NB4 (cell line): ENCODE results near the gene LRG1.

ENCODE experiments used
- CTCF ChIP-seq: IDR thresholded peaks from one replicate; pipeline ENCODE4 v1.5.1; 2012; ENCODE audit warnings: low read depth, low read length
- MAX ChIP-seq: IDR thresholded peaks from 2 replicates; pipeline ENCODE4 v1.6.1; 2011; ENCODE audit warnings: low read depth, low read length
- POLR2A ChIP-seq: IDR thresholded peaks from 2 replicates; pipeline ENCODE4 v1.6.1; 2011; ENCODE audit warnings: mild to moderate bottlenecking; ENCODE audit not compliant: insufficient read length; ENCODE audit errors: extremely low read depth

DNA sequence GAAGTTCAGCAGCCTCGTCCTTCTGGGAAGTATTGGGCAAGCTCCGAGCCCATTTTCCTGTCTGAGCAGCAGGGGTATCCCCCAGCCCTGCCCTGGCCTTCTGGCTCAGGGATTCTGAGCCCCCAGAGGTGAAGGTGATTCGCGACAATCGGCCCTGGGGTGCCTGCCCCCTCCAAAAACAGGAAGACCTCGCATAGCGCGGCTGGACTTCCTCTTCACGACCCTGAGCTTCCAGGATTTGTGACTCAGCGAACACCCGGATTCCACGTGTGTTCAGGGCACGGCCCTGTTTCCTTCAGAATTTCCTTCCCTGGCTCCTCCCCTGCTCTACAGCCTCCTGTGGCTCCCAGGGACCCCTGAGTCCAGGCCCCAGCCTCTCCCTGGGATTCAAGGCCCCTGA is 19.7 kb upstream of the LRG1 start, which contains the start of gene SEMA6B:
- TF ChIP-seq MAX (no peak), CTCF (no peak), POLR2A (no peak)
